Activated naive CD8-positive, alpha-beta T cell treated with anti-CD3 and anti-CD28 coated beads for 36 hours (primary cell): Measurements from ENCODE around the gene JMJD6. TPM values are rescaled to one million over a fixed set of nuclear protein-coding genes. Genes with fewer than 3 reads are reported as not detected.
"Not testable (repeated sequence)": the region's sequence is repeated elsewhere in the genome, so short reads cannot be mapped to it uniquely, and the experiment has no call there.

Experiments used
- DNase-seq: peaks from one replicate; pipeline ENCODE4 v3.0.0; 2021
- H3K27ac Mint-ChIP-seq: one replicate; pipeline ENCODE4 v1.8.0; 2022; ENCODE audit warnings: mild to moderate bottlenecking, moderate library complexity, mixed read lengths
- H3K27me3 Mint-ChIP-seq: one replicate; pipeline ENCODE4 v1.8.0; 2022; ENCODE audit warnings: mild to moderate bottlenecking, mixed read lengths
- H3K36me3 Mint-ChIP-seq: one replicate; pipeline ENCODE4 v1.8.0; 2021; ENCODE audit warnings: mild to moderate bottlenecking, mixed read lengths
- H3K4me1 Mint-ChIP-seq: one replicate; pipeline ENCODE4 v1.8.0; 2021; ENCODE audit warnings: mixed read lengths
- H3K4me3 Mint-ChIP-seq: one replicate; pipeline ENCODE4 v1.8.0; 2022; ENCODE audit warnings: mild to moderate bottlenecking, moderate library complexity, mixed read lengths
- H3K9me3 Mint-ChIP-seq: one replicate; pipeline ENCODE4 v1.8.0; 2022; ENCODE audit warnings: mixed read lengths
- total RNA-seq, 2 experiments: library from RNA; stranded (reverse); gene quantifications; one replicate each; pipeline ENCODE4 v1.2.3, GENCODE V29; 2021

Gene JMJD6
- total RNA-seq: 10 to 100 TPM; 54.6 to 55.8 TPM

- H3K9me3 Mint-ChIP-seq: no peaks in the 10 kb centered on the region
- H3K27me3 Mint-ChIP-seq: no peaks in the 10 kb centered on the region
- H3K4me3 Mint-ChIP-seq: peak within 1 kb of the TSS; percentile 98
- peak; percentile 95 for DNase-seq
- H3K4me1 Mint-ChIP-seq: peaks cover 37% of the 10 kb centered on the region
- peak within 1 kb of the TSS; percentile 98 for H3K27ac Mint-ChIP-seq
- H3K36me3 Mint-ChIP-seq: peaks cover 61% of the 10 kb centered on the region
Observed at GRCh38 chr17:76726231-76726775, at the start of gene JMJD6. Gene JMJD6 (minus strand): TSS chr17:76726606. CDS start chr17:76726475, 131 bp downstream.

- Mint-ChIP-seq H3K4me3 (no peak overlapping the region), H3K27me3 (no peaks in the 10 kb centered on the region), H3K27ac (no peak overlapping the region), H3K4me1 (peaks cover 17% of the 10 kb centered on the region), H3K9me3 (no peaks in the 10 kb centered on the region), H3K36me3 (peaks cover 27% of the 10 kb centered on the region)
- no peak for DNase-seq
Observed at GRCh38 chr17:76775021-76775600, 48.7 kb upstream of the JMJD6 start.

GRCh38 chr17:76772842-76773525 is 46.6 kb upstream of the JMJD6 start:
- H3K36me3 Mint-ChIP-seq: peaks cover 36% of the 10 kb centered on the region
- peak overlapping the region; percentile 88 for H3K27ac Mint-ChIP-seq
- H3K27me3 Mint-ChIP-seq: no peaks in the 10 kb centered on the region
- peak; percentile 58 for DNase-seq
- H3K4me3 Mint-ChIP-seq: peak overlapping the region; percentile 66
- H3K9me3 Mint-ChIP-seq: no peaks in the 10 kb centered on the region
- peaks cover 17% of the 10 kb centered on the region for H3K4me1 Mint-ChIP-seq

GRCh38 chr17:76758570-76758969 is 32.2 kb upstream of the JMJD6 start:
- Mint-ChIP-seq H3K27ac (no peak overlapping the region), H3K9me3 (no peaks in the 10 kb centered on the region), H3K36me3 (peaks cover 14% of the 10 kb centered on the region), H3K4me3 (no peak overlapping the region), H3K27me3 (no peaks in the 10 kb centered on the region), H3K4me1 (peaks cover 6% of the 10 kb centered on the region)
- DNase-seq: no peak

GRCh38 chr17:76757256-76757655 is 30.9 kb upstream of the JMJD6 start:
- no peak for DNase-seq
- Mint-ChIP-seq H3K36me3 (peaks cover 20% of the 10 kb centered on the region), H3K4me3 (no peak overlapping the region), H3K9me3 (no peaks in the 10 kb centered on the region), H3K4me1 (peaks cover 17% of the 10 kb centered on the region), H3K27ac (no peak overlapping the region), H3K27me3 (no peaks in the 10 kb centered on the region)

GRCh38 chr17:76755285-76755684 is 28.9 kb upstream of the JMJD6 start:
- peaks cover 20% of the 10 kb centered on the region for H3K4me1 Mint-ChIP-seq
- H3K4me3 Mint-ChIP-seq: no peak overlapping the region
- H3K36me3 Mint-ChIP-seq: peaks cover 20% of the 10 kb centered on the region
- peaks cover 1% of the 10 kb centered on the region for H3K9me3 Mint-ChIP-seq
- no peak overlapping the region for H3K27ac Mint-ChIP-seq
- H3K27me3 Mint-ChIP-seq: no peaks in the 10 kb centered on the region
- no peak for DNase-seq

GRCh38 chr17:76753061-76753961 is 26.9 kb upstream of the JMJD6 start:
- Mint-ChIP-seq H3K4me1 (peaks cover 20% of the 10 kb centered on the region), H3K36me3 (peaks cover 16% of the 10 kb centered on the region), H3K9me3 (peaks cover 1% of the 10 kb centered on the region), H3K4me3 (peak overlapping the region; percentile 85), H3K27ac (peak overlapping the region; percentile 99), H3K27me3 (no peaks in the 10 kb centered on the region)
- no peak for DNase-seq

GRCh38 chr17:76752006-76752405 is 25.6 kb upstream of the JMJD6 start:
- H3K4me1 Mint-ChIP-seq: peaks cover 20% of the 10 kb centered on the region
- no peaks in the 10 kb centered on the region for H3K27me3 Mint-ChIP-seq
- peak overlapping the region; percentile 99 for H3K27ac Mint-ChIP-seq
- peaks cover 1% of the 10 kb centered on the region for H3K9me3 Mint-ChIP-seq
- H3K4me3 Mint-ChIP-seq: peak overlapping the region; percentile 64
- no peak for DNase-seq
- peaks cover 13% of the 10 kb centered on the region for H3K36me3 Mint-ChIP-seq

- Mint-ChIP-seq H3K4me1 (peaks cover 20% of the 10 kb centered on the region), H3K9me3 (peaks cover 1% of the 10 kb centered on the region), H3K27ac (no peak overlapping the region), H3K36me3 (peaks cover 12% of the 10 kb centered on the region), H3K27me3 (no peaks in the 10 kb centered on the region), H3K4me3 (no peak overlapping the region)
- DNase-seq: no peak
Observed at GRCh38 chr17:76751416-76751993, 25.1 kb upstream of the JMJD6 start.

- no peak for DNase-seq
- H3K36me3 Mint-ChIP-seq: peaks cover 29% of the 10 kb centered on the region
- H3K4me1 Mint-ChIP-seq: peaks cover 27% of the 10 kb centered on the region
- H3K27ac Mint-ChIP-seq: no peak overlapping the region
- no peaks in the 10 kb centered on the region for H3K27me3 Mint-ChIP-seq
- no peak overlapping the region for H3K4me3 Mint-ChIP-seq
- H3K9me3 Mint-ChIP-seq: peaks cover 1% of the 10 kb centered on the region
Observed at GRCh38 chr17:76748657-76749056, 22.3 kb upstream of the JMJD6 start.

GRCh38 chr17:76747716-76748363 is 21.4 kb upstream of the JMJD6 start:
- peaks cover 1% of the 10 kb centered on the region for H3K9me3 Mint-ChIP-seq
- H3K4me1 Mint-ChIP-seq: peaks cover 19% of the 10 kb centered on the region
- no peak for DNase-seq
- H3K27me3 Mint-ChIP-seq: no peaks in the 10 kb centered on the region
- H3K27ac Mint-ChIP-seq: no peak overlapping the region
- no peak overlapping the region for H3K4me3 Mint-ChIP-seq
- peaks cover 26% of the 10 kb centered on the region for H3K36me3 Mint-ChIP-seq

- H3K36me3 Mint-ChIP-seq: peaks cover 24% of the 10 kb centered on the region
- H3K4me1 Mint-ChIP-seq: peaks cover 15% of the 10 kb centered on the region
- DNase-seq, H3K4me3 Mint-ChIP-seq, H3K27me3 Mint-ChIP-seq, H3K9me3 Mint-ChIP-seq: not testable (repeated sequence)
- peak overlapping the region; percentile 25 for H3K27ac Mint-ChIP-seq
Observed at GRCh38 chr17:76745785-76746184, 19.4 kb upstream of the JMJD6 start.

- Mint-ChIP-seq H3K36me3 (peaks cover 24% of the 10 kb centered on the region), H3K27me3 (no peaks in the 10 kb centered on the region), H3K27ac (no peak overlapping the region), H3K4me3 (no peak overlapping the region), H3K9me3 (no peaks in the 10 kb centered on the region), H3K4me1 (peaks cover 17% of the 10 kb centered on the region)
- no peak for DNase-seq
Observed at GRCh38 chr17:76744747-76745146, 18.3 kb upstream of the JMJD6 start.

GRCh38 chr17:76742958-76743357 is 16.6 kb upstream of the JMJD6 start:
- no peaks in the 10 kb centered on the region for H3K27me3 Mint-ChIP-seq
- no peak overlapping the region for H3K27ac Mint-ChIP-seq
- peaks cover 24% of the 10 kb centered on the region for H3K36me3 Mint-ChIP-seq
- no peak for DNase-seq
- no peak overlapping the region for H3K4me3 Mint-ChIP-seq
- peaks cover 31% of the 10 kb centered on the region for H3K4me1 Mint-ChIP-seq
- H3K9me3 Mint-ChIP-seq: no peaks in the 10 kb centered on the region
